H54 (cell line): ENCODE measurements around the gene DNAJC18.

Experiments
- DNase-seq: peaks from one replicate; pipeline ENCODE4 v3.0.0; 2011; ENCODE audit warnings: low spot score, mixed read lengths; ENCODE audit not compliant: insufficient read length
- FAIRE-seq: peaks from 3 replicates; lab custom pipeline; 2011; peaks lifted over from hg19 to GRCh38; lab: Jason Lieb, UNC
- POLR2A ChIP-seq: IDR thresholded peaks from 2 replicates; pipeline ENCODE4 v1.6.1; 2011; ENCODE audit warnings: low read depth, mild to moderate bottlenecking, low read length

The DNAJC18 gene

DNA sequence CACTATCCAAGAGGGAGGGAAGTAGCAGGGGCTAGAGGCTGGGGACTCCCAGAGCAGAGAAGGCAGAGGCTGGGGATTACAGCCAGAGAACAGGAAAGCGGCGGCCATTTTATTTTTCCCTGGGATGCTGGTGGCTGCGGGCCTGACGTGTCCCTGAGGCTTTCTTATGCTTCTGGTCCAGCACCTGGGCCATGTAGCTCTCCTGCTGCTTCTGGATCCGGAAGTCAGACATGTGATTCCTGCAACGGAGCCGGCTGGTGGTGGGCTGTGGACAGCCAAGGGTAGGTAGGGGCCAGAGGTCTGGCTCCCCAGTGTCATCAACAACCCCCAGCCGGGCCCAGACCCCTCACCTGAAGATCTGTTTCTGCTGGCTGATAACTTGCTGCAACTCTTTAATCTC is 42.6 kb downstream of the DNAJC18 start:
- DNase-seq = no peak
- no peak for TF ChIP-seq POLR2A
- no peak for FAIRE-seq

DNA sequence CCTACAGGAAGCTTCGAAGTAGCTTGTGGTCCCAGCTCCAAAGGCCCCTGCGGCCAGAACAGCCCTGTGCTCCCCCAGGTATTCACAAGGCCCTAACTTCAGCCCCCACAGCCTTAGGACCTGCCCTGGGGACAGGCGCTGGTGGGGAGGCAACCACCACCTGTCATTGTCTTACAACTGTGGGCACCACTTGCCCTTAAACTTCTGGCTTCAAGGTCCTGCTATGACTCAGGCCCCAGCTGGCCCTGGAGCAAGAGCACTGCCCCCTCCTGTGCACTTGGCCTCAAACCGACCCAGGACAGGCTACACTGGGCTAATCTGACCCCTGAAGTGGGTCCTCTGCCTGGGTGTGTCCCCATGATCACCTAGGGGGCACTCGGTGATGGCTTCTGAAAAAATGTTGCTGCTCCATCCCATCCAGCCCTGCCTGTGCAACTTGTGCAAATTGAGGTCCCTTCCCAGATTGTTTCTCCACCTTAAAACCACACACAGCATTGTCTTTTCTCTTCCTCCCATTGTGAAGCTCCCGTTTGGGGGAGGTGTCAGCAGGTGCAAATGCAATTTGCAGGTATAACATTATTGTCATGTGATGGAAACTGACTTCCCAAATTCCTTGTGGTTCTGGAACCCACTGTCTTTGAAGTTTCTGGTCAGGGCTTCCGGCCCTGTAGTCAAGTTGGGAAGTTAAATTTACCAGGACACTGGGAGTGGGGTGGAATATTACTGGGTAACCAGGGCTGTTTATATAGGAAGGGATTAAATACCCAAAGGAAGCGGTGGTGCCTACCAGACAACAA is 43.3 kb downstream of the DNAJC18 start:
- TF ChIP-seq POLR2A = no peak
- FAIRE-seq (peak; percentile 20), DNase-seq (peak; percentile 85)

DNA sequence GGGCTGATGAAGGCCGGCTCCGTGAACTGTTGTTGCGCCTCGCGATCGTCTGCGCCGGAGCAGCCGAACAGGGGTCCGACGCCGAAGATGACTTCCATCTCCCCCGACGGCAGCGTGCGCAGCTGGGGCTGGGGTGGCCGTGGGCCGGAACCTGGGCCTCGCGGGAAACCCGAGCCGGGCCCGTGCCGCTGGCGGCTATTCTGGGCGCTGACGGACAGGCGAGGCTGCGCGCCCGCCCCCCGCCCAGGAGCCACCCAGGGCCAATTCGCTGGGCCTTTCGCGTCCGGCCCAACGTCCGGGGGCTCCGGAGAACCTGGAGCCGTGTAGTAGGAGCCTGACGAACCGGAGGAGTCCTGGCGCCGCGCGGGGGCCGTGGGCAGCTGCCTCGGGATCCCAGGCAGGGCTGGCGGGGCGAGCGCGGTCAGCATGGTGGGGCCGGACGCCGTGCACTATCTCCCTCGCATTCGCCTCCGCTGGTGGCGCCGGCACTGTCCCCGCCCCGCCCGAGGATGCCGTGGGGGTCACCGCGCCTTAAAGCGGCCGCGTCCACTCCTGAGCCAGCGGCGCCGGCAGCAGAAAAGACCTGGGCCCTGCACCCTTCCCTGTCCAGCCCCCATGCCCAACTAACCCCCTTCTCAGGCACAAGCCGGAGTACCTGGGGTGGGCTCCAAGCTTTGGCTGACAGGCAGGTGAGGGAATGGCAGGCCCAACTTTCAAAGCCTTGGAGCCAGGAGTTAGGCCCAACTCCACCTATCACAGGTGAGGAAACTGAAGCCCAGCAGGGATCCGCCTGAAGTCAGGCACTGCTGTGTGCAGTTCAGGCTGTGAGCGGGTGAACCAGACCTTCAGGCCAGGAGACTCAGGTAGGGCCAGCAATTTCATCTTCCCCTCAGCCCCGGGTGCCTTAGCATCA is 44.4 kb downstream of the DNAJC18 start, which contains the start of gene PROB1:
Gene PROB1, minus strand, starts transcription at position 451 of the 913 bp plus-strand sequence. Its CDS starts 23 bp downstream, at position 428.
- TF ChIP-seq POLR2A = no peak
- no peak for FAIRE-seq
- DNase-seq = no peak

DNA sequence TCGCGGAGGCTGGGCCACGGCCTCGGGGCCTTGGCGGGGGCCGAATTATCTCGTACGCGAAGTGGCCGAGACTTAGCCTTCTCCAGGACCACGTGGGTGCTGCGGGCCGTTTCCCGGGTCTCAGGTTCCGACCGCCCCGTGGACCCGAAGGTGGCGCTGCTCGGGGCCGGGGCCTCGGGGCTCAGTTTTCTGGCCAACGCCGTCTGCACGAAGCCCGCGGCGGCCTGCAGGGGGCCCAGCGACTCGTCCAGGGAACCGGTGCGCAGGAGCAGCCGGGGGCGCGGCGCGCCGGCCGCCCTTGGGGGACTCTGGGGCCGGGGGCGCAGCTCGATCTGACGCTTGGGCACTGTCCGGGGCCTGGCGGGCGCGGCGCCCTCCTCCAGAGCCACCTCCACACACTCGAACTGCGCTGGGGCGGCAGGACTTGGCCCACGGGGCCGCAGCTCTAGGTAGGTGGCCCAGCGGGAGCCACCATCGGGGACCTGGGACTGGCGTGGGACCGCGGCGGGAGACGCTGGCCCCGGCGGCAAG is 45.1 kb downstream of the DNAJC18 start:
- TF ChIP-seq POLR2A = no peak
- DNase-seq (no peak), FAIRE-seq (no peak)

DNA sequence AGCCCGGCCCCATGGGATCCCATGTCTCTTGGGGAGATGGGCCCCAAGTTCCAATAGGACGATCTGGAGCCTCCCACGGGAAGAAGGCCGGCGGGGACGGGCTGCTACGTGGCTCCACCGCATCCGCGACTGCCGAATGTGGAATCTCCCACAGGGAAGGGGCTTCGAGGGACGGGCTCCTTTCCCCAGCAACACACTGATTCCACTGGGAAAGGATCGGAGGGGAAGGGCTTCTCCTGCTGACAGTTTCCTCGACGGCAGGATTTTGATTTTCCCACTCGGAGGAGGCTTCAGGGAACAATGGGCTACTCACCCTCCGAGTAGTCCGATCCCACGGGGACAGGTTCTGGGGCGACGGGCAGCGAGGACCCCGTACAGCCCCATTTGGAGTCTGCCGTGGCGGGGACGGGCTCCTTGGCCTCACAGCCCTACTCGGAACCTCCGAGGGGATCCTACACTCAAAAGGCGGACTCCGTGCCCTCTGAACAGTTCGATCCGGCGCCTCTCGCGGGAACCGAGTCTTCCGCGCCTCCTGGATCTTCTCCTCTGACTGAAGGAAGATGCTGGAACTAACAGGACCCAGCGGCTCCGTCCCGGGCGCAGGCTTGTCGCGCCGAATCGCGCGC is 45.7 kb downstream of the DNAJC18 start:
- DNase-seq (no peak), FAIRE-seq (no peak)
- TF ChIP-seq POLR2A = no peak

DNA sequence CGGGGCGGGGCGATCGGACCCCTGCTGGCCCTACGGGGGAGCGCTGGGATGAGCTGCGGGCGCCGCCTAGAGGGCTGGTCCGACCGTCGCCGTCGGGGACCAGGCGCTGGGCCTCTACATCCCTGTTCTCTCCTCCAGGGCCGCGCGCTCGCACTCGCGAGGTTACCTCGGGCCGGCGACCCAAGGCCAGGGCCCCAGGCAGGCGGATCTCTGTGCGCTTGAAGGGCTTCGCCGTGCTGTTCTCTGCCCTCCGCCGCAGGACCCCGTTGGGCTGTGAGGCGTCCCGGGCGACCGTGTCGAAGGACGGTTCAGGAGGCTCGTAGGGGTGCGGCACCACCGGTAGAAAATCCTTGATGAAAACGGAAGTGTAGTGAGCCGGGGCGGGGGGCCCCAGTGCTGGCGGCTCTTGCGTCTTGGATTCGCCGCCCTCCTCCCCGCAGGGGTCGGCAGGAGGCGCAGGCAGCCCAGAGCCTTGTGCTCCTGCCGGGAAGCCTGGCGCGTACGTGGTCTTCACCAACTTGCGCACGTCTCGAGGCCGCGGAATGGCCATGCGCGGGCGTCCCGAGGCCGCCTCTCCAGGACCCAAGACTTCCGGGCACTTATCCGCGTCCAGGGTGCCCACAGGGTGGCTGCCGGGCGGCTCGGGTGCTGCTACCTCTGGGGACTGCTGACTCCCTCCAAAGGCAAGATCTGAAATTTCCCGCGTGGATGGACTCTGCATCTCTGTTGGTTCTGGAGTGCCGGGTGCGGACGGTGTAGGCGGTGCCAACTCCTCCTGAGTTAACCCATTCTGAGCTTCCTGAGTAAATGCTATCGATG is 46.4 kb downstream of the DNAJC18 start:
- TF ChIP-seq POLR2A = no peak
- DNase-seq = no peak
- FAIRE-seq = no peak

DNA sequence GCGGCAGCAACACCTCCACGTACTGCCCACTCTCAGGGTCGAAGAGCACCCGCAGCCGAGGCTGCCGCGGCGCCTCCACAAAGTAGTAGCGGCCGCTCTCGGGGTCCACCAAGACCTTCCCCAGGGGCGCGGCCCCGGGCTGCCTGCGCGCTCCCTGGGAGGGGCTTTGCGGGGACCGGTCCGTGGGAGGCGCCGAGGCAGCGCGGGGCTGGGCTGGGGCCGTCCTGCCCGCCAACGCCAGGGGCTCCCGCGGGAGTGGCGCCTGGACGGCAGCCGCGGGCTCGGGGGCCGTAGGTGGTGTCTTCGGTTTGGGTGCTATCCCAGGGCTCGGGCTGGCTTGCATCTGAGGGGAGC is 47.0 kb downstream of the DNAJC18 start:
- no peak for FAIRE-seq
- no peak for DNase-seq
- no peak for TF ChIP-seq POLR2A

DNA sequence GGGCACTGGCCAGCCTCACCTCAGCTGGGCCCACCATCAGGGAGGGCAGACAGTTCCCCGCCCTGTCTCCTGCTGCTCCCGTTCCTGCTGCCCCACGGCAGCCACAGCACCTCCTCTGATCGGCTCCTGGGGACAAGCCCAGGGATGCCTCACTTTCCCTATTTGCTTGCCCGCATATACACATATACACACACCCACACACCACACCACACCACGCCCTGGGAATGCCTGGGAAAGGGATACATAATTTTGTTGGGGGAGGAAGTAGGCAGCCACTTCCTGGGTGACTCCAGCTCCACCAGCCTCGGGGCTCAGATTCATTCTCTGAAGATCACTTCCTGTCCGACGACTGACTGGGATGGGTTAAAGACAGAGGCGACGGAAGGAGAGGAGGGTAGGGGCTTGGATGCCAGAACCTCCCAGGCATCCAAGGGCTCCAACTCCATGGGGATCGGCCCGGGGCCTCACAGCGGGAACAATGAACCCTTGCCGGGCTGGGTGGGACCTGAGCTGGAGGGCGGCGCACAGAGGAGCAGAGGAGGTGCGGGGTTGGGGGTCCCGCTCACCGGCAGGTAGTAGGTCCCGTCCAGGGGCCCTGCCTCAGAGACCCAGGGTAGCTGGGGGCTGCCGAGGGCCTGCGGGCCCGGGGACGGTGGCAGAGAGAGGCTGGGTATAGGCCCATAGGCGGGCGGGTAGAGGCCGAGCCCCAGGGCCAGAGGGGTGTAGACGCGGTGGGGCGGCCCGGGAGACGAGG is 47.6 kb downstream of the DNAJC18 start:
- peak; percentile 69 for DNase-seq
- no peak for TF ChIP-seq POLR2A
- no peak for FAIRE-seq

DNA sequence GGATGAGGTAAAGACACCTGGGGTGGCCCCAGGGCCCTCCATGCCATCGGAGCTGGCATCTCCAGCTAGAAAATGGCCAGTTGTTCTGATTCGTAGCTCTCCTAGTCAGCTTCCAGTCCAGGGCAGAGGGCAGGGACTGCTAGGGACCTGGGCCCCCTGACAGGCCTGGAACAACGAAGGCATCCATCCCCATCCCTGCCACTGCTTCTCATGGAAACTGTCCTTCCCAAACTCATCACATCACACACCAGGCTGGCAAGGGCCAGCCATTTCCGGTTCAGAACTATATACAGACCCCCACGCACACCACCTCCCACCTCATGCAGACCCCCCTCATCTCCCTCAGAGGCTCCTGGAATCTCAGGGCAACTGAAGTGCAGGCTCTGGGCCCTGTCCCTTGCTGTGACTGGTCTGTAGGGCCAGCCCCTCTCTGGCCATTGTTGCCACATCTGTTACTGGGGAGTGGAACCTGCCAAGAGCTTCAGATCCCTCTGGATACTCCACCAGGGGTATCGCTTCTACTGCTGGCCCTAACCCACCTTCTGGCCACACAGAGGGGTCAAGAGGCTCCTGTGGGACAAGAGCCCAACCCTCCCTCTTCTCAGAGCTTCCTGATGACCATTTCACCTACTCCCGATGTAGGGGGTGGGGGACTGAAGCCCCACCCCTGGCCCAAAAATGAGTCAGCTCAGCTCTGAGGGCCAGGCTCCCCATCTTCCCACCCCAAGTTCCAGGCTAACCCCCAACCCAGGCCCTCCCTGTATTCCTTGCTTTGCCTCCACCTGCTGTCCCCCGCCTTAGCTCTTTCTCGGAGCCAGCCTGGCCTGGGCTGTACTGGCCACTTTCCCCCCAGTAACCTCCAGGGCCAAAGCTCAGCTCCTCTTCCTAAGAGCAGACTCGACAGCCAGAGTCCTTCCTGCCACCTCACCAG is 48.4 kb downstream of the DNAJC18 start:
- no peak for FAIRE-seq
- no peak for TF ChIP-seq POLR2A
- no peak for DNase-seq

DNA sequence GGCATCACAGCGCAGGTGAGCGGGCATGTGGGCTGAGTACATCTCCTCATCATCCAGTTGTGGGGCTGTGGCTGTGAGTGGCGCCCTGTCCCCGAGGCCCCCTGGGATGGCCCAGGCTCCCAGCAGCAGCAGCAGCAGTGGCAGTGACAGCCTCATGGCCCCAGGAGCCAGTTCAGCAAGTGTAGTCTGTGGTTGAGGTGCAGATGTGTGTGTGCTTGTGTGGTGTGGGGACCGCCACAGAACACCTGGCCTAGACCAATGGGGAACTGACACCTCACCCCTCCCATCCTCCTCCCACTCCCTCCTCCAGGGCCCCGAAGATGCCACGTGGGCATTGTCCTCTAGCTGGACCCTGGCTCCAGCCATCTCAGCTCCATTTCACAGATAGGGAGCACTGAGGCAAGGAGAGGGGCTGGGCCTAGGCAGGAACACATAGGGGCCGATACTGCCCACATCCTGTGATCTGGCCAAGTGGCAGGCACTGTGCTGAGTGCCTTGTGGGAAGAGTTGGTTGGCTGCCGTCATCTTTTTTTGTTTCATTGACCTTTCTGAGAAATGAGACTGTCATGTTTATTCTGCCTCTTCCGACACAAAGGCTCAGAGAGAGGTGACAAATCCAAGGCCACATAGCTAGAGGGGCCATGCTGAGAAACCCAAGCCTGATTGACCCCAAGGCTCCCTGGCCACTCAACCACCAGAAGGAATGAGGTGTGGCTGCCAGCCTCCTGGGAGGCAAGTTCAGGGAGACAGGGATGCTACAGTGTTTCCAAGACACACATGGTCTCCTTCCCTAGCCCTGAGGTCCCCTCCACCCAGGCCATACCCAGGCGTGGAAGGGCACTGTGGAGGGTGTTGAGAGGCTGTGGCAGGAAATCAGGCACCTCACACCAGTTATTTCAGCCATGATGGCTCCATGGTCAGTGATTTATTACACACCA is 49.4 kb downstream of the DNAJC18 start, which contains the start of gene MZB1:
Gene MZB1, minus strand, starts transcription at position 213 of the 938 bp plus-strand sequence. Its CDS starts 57 bp downstream, at position 156.
- TF ChIP-seq POLR2A = no peak
- FAIRE-seq (no peak), DNase-seq (no peak)
